GM11168 (cell line): ENCODE results near the gene TANC1.

Source experiments
- in situ Hi-C: fragments of 300-500 bp; cut with MboI; formaldehyde crosslinking; loops from one replicate; pipeline ENCODE4 v1.12.0; 2022; ENCODE audit warnings: low sequenced_read_pairs; ENCODE audit not compliant: unreplicated experiment

TANC1 gene

DNA sequence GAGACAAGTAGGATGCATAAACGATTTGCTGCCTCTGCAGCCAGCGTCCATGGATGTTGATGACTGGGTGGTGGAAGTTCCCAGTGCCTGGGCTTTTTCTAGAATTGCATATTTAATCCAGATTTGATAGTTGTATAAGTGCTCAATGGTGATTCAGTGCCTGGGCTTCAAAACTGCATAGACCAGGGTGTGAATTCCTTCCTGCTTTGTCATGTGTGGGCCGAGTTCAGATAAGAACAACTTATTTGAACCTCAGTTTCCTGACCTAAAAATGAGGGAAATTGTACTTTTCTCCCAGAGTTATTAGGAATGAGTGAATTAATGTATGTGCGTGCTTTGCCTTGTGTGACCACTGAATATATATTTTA is 163.5 kb downstream of the TANC1 start:
- in situ Hi-C loops: loop anchor here (25.0 kb wide), 1 partner anchor 830 kb away; no protein-coding TSS in a partner anchor

DNA sequence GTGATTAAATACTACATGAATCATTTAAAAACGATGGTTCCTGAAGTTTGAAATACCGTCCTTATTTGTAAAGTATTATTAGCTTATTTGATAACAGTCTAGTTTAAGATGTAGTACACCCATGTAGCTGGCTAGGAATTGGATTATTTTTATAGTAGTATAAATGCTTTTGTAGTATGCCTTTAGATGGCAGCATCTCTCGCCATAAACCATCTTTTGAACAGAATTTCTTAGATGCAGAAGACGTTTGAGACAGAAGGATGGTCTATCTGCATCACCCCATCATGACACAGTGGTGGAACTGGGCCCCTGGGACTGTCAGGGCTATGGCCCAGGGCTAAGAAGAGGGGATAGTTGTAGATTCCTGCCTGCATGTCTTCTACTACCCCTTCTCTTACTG is 165.4 kb downstream of the TANC1 start:
- in situ Hi-C loops: loop anchor here (25.0 kb wide), 1 partner anchor 829 kb away; no protein-coding TSS in a partner anchor

DNA sequence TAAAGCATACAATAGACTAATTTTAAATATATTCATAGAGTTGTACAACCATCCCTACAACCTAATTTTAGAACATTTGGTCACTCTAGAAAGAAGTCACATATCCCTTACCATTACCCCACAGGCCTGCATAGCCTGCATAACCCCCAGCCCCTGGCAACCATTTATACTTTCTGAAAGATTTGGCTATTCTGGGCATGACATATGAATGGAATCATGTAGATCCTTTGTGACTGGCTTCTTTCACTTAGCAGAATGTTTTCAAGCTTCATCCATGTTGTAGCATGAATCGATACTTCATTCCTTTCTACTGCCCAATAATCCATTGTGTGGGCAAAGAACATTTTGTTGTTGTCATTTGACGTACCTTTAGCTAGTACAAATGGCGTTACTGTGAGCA is 166.5 kb downstream of the TANC1 start:
- in situ Hi-C loops: loop anchor here (25.0 kb wide), 1 partner anchor 827 kb away; no protein-coding TSS in a partner anchor

DNA sequence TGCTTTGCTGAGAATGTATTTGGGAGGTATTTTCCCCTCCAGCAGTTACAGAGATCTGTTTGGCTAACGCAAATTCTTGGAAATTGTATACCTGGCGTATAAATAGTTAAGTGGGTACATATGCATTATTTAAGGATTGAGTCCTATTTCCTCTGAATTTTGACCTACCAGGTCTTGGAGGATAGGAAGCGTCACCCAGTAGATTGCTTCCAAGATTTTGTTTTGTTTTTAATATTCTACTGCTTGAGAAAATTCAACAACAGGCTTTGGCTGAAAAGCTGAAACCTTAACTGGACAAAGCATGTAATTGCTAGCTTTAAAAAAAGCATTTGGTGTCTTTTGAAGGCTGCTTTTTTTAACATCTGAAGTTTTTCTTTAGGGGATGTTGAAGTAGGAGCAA is 168.0 kb downstream of the TANC1 start:
- in situ Hi-C loops: loop anchor here (25.0 kb wide), 1 partner anchor 826 kb away; no protein-coding TSS in a partner anchor

DNA sequence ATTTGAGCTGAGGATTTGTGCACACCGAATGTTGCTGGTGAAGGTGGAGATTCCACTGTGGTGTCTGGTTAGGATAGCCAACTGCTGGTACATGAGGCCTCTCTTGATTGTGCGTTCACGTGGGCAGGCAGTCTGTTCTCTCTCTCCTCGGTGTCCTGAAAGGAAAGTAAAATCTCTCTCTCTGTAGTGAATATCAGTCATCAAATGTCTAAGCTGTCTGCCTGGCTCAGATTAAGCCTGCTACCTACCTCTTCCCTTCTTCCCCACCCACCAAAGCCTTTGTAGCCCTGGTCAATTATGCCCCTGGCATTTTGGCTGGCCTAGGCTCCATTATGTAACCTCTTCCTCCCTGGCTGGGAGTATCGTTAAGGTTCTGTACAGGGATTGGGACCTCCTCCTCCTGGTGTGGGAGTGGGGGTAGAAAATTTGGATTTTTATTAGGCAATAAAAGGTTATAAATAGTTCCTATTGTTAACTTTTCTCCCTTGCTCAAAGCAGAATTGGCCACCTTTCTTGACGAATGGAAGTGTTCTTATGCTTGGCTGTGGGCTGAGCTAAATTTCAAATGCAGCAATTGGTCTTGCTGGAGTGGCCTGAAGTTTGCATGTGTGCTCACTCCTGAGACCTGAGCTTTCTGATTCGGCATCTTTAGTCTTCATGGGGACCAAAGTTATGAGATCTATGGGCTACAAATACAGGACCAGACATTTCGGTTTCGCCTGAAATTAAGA is 169.2 kb downstream of the TANC1 start:
- in situ Hi-C loops: loop anchor here (25.0 kb wide), 1 partner anchor 825 kb away; no protein-coding TSS in a partner anchor

DNA sequence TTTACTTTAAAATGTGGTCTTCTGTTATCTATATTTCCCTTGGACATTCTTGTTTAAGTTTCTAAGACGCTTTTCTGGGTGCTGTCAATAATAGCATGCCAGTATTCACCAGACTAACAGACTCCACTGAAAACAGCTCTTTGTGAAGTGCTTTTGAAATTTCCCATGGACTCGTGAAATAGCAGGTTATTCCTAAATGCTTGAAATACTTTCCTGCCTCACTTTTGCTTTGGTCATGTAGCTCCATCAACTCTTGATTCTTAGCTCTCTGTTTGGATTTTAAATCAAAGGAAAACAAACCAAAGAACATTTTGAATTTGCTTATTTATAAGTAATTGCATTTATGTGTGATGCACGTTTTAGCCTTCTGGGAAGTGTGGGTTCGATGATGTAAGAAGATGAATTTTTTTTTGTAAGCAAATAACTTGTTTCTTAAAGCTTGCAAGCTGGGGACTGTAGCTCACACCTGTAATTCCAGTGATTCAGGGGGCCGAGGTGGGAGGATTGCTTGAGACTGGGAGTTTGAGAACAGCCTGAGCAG is 170.3 kb downstream of the TANC1 start:
- in situ Hi-C loops: loop anchor here (25.0 kb wide), 1 partner anchor 824 kb away; no protein-coding TSS in a partner anchor

DNA sequence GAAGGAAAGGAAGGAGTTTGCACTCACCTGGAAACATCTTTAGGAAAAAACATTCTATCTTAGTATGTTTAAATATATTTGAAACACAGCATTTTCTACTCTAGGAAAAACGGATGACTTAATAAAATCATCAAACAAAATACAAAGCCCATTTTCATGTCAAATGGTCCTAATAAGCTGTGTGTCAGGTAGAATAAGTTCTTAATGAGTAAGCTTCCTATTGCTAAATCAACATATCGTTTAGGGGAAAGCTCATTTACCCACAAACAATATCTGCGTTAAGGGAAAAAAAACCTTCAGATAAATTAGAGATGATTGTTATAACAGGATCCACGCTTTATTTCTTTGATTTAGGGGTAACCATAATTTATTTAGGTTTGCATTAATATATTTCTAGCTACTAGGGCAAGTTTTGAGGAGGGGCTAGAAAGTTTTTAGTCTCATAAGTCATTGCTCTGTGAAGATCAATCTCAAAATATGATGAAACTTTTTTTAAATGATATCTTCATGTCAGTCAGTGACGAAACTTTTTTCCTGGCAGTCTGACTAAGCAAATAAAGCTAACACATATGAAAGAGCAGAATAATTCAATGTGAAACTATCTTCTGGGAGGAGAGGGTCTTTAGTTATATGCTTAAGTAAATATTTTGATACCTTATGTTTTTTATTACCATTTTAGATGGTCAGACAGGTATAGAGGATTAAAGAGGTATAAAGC is 170.9 kb downstream of the TANC1 start:
- in situ Hi-C loops: loop anchor here (25.0 kb wide), 1 partner anchor 823 kb away; no protein-coding TSS in a partner anchor

DNA sequence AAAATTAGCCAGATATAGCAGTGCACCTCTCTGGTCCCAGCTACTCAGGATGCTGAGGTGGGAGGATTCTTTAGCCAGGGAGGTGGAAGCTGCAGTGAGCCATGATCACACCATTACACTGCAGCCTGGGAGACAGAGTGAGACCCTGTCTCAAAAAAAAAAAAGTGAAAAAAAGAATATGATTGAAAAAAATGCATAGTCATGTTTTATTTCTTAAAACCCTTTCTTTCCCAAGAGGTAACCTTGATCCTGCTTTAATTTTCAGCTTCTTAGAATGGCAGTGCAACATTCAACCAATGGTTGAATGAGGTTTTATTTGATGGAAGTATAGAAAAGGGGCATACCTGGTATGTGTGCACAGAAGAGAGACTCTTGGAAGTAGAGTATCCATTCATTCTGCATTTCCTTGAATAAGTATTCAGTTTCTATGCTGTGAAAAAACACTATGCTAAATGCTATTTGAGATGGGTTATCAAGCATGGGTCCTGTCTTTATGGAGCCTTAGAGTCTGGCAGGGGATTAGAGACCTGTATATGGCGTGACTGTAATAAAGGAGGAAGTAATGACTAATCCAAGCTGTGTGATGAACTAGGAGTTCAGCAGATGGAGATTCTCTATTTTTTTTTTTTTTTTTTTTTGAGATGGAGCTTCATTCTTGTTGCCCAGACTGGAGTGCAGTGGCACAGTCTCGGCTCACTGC is 171.8 kb downstream of the TANC1 start:
- in situ Hi-C loops: loop anchor here (25.0 kb wide), 1 partner anchor 822 kb away; no protein-coding TSS in a partner anchor

DNA sequence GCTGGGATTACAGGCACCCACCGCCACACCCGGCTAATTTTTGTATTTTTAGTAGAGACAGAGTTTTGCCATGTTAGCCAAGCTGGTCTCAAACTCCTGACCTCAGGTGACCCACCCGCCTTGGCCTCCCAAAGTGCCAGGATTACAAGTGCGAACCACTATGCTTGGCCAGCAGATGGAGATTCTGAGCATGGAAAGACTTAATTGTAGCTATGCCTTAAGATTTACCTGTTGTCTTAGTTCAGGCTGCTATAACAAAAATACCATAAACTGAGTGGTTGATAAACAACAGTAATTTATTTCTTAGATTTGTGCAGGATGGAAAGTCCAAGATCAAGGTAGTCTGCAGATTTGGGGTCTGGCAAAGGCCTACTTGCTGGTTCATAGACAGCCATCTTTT is 172.4 kb downstream of the TANC1 start:
- in situ Hi-C loops: loop anchor here (25.0 kb wide), 1 partner anchor 821 kb away; no protein-coding TSS in a partner anchor

DNA sequence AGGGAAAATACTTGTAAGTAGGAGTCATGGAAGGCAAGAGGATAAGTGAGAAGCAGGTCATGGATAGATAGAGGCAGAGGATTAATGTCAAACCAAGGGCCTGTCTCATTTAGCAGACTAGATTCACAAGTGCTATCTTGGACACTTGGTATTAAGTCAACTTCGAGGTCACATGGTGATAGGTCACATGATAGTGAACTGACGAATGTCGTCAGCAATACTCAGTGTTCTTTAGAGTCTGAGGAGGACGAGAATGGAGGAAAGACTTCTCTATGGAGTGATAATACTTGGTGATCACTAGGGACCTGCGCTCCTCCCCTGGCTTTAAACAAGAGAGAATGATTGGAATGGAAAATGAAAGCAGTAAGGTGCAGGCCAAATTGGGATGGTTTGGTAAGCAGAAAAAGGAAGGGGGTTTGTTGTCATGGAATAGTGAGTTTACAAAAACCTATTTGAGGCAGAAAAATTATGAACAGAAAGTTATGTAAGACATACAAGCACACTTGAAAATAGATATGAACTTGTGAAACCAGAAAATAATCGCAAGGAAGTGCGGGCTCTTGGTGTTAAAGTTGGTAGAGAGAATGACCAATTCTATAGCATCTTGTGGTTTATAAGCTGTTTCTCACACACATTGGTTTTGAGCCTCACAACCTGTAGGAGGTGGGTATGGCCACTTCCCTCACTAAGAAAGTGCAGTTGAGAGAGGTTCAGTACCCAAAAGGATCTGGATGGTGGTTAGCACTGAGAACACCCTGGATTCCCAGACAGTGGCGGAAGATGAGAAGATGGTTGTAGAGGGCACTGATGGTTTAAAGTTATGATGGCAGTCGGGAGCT is 176.6 kb downstream of the TANC1 start:
- in situ Hi-C loops: loop anchor here (25.0 kb wide), 1 partner anchor 817 kb away; no protein-coding TSS in a partner anchor

DNA sequence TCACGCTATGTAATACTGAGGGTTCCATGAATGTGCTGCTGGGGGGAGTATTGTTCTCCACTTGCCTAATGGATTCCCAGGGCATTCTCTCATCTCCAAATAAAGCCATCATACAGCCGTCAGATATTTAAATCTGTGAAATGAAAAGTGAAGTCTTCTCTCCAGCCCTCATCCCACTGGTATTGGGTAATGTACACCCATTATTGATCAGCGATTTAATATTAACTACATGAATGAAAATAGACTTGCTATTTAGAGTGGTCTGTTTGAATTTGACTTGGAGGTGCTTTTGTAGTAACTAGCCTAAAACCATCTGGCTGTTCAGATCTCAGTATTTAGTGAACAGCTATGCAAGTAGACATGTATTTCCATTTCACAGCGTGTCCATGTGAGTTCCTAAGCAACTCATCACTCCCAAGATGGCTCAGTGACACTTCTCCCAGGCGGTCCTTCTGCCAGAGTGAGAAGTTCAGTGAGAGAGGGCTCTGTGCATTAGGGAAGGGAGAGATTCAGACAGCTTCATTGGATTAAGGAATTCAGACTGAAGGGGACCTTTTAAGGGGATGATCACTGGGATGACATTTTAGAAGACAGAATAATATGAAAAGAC is 177.4 kb downstream of the TANC1 start:
- in situ Hi-C loops: loop anchor here (25.0 kb wide), 1 partner anchor 816 kb away; no protein-coding TSS in a partner anchor

DNA sequence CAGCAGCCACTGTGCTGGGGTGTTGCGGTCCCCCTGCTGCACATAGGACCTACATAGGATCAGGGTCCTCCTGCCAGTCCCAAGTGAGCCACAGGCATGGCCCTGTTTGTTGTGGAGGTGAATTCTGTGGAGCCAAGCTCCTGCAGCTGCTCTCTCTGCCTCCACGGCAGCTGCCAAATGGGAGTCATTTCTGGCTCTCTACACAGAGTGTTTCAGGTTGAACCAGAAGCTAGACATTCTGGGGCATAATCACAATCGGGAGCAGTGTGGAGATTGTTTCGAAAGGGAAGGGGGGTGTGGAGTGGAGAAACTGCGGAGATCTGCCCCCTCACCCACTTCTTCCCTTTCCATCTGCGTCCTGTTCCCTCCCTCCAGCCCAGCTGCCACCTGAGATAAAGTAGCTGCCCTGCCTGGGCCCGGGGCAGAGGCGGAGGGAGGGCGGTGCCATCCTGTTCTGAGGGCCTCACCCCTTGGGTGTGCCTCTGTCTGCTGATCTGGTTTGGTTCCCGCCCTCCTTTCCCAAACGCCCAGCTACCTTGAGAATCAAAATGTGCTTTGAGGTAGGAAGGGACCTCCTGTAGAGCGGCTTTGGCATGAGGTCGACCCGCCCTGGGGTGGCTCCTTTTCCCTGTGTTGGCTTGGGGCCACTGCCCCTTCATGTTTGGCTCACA is 178.7 kb downstream of the TANC1 start:
- in situ Hi-C loops: loop anchor here (25.0 kb wide), 1 partner anchor 815 kb away; no protein-coding TSS in a partner anchor

DNA sequence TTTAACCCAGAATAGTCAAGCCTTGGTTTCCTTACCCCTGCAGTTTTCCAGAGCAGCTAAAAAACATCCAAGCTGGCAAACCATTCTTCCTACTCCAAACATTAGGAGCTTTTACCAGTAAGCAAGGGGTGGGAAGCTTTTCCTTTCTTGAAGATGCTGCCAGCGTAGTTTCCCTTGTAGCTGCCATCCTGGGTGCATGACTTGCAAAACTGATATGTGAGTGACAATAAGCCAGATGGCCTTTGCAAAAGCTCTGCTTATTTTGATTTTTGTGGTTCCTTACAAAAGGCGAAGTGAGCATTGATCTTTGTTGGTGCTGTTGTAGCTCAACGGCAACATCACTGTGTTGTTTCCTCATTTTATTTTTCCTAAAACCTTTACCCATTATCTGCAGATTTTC is 179.2 kb downstream of the TANC1 start:
- in situ Hi-C loops: loop anchor here (25.0 kb wide), 1 partner anchor 815 kb away; no protein-coding TSS in a partner anchor

DNA sequence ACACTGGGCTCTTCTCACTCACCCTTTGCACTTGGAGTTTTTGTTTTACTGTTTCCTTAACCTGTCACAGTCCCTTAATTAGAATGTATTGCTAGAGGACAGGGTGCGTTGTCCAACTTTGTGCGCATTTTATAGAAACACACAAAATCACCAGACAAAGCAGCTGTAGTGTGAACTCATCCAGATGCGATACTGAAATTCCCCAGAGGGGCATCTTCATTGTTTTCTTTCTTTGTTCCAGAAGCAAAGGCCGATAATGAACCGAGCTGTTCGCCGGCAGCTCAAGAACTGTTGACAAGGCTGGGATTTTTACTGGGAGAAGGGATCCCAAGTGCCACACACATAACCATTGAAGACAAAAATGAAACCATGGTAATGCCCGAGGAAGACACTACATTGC is 180.5 kb downstream of the TANC1 start:
- in situ Hi-C loops: loop anchor here (25.0 kb wide), 1 partner anchor 813 kb away; no protein-coding TSS in a partner anchor

DNA sequence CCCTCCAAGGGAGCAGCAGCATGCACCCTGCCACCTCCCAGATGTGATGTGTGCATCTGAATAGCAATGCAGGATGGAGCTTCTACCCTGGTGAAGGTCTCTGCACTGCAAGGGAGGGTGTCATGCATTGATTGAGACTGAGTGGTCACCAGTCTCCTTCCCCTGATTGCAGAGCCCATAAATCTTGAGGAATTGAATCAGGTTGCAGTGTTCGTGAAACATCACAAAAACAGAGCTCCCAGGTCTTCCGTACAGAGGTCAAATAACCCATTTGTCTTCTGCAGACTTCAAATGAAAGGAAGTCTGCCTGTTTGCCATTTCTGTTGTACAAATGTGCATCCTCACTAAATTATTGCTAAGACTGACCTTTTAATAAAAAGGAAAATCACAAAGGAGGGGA is 181.3 kb downstream of the TANC1 start:
- in situ Hi-C loops: loop anchor here (25.0 kb wide), 1 partner anchor 813 kb away; no protein-coding TSS in a partner anchor

DNA sequence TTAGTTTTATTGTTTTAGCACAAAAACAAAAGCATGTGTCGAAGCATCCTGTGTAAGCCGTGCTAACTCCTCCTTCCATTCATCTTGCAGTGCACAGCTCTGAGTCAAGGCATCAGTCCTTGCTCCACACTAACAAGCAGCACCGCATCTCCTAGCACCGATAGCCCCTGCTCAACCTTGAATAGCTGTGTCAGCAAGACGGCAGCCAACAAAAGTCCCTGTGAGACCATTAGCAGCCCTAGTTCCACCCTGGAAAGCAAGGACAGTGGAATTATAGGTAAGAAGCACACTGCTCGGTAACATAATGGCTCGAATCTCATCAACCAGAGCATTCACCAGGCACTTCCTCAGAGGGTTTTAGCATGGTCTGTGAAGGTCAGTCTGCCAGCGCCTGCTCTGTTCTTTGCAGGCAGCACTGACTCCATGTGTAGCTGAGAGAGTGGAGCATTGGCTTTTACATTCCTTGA is 181.9 kb downstream of the TANC1 start:
- in situ Hi-C loops: no loop called here

DNA sequence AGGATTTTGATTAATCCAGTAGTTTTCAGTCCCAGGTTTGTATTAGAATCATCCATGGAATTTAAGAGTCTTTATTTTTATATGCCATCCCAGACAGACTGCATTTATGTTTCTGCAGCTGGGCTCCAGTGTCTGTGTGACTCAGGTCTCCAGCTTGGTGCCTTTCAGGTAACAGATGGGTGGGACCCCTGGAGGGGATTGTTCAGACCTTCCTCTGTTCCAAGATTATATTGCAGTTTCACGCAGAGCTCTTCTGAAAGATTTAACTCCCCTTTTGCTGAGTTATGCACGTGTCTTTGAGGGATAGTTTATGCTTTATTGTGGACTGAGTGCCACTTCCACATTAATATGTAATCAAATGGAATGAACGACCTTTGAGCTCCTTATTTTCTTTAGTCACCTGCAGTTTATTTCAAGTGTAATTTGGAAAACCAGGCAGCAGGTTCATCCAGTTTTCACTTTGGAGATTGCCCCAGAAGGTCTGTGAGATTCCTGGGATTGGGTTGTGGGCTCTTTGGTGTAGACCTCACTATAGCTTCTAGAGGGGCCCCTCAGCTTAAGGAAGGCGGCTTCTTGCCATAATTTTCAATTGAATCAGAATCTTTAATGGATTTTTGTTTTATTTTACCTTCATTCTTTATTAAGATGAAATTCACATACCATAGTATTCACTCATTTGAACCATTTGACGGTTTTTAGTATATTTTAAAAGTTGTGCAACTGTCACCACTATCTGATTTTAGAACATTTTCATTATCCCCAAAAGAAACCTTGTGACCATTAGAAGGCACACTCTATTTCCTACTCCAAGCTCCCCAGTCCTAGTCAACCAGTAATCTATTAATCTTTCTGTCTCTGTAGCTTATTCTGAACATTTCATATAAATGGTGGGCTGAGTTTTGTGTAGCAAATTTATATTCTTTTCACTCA is 183.0 kb downstream of the TANC1 start:
- in situ Hi-C loops: no loop called here
